H9 (cell line): ENCODE data around the gene PRKAR1A. TPM values are rescaled to one million over a fixed set of nuclear protein-coding genes. Genes with fewer than 3 reads are reported as not detected.
A peak's percentile ranks its signal among the peaks of the same experiment; 100 is the strongest.
"Not testable (repeated sequence)": the region's sequence is repeated elsewhere in the genome, so short reads cannot be mapped to it uniquely, and the experiment has no call there.

Source experiments
- DNase-seq: peaks from one replicate; pipeline ENCODE4 v3.0.0-alpha.2; 2017
- H2AFZ ChIP-seq: one replicate; pipeline ENCODE4 v1.6.1; 2013; ENCODE audit warnings: mild to moderate bottlenecking, low read length, control low read depth, moderate library complexity
- H2AK5ac ChIP-seq: 2 replicates; pipeline ENCODE4 v1.6.1; 2013; ENCODE audit warnings: low read length, control low read depth, mixed read lengths; ENCODE audit not compliant: insufficient read length
- H2BK120ac ChIP-seq: one replicate; pipeline ENCODE4 v1.6.1; 2013; ENCODE audit warnings: low read depth, mild to moderate bottlenecking, low read length, control low read depth, inconsistent platforms; ENCODE audit not compliant: poor library complexity, severe bottlenecking
- H2BK12ac ChIP-seq: 2 replicates; pipeline ENCODE4 v1.6.1; 2013; ENCODE audit warnings: low read length, control low read depth, mixed read lengths, low read depth; ENCODE audit not compliant: insufficient read length
- H2BK15ac ChIP-seq: 2 replicates; pipeline ENCODE4 v1.6.1; 2013; ENCODE audit warnings: low read depth, low read length, control low read depth
- H2BK20ac ChIP-seq: one replicate; pipeline ENCODE4 v1.6.1; 2013; ENCODE audit warnings: low read depth, mild to moderate bottlenecking, low read length, control low read depth, inconsistent platforms; ENCODE audit not compliant: poor library complexity, severe bottlenecking
- H2BK5ac ChIP-seq: 2 replicates; pipeline ENCODE4 v1.6.1; 2013; ENCODE audit warnings: low read length, control low read depth, mixed read lengths; ENCODE audit not compliant: insufficient read length
- H3K14ac ChIP-seq: 2 replicates; pipeline ENCODE4 v1.6.1; 2013; ENCODE audit warnings: low read length, control low read depth; ENCODE audit not compliant: insufficient read depth
- H3K18ac ChIP-seq: 2 replicates; pipeline ENCODE4 v1.6.1; 2013; ENCODE audit warnings: low read depth, mild to moderate bottlenecking, mixed read lengths, low read length, control low read depth; ENCODE audit not compliant: insufficient read length
- H3K23ac ChIP-seq: 2 replicates; pipeline ENCODE4 v1.6.1; 2013; ENCODE audit warnings: low read length, control low read depth, mixed read lengths, low read depth; ENCODE audit not compliant: insufficient read length
- H3K23me2 ChIP-seq: 2 replicates; pipeline ENCODE4 v1.6.1; 2013; ENCODE audit warnings: low read depth, mild to moderate bottlenecking, mixed read lengths, low read length, control low read depth; ENCODE audit not compliant: insufficient read length, poor library complexity, severe bottlenecking
- H3K27ac ChIP-seq: 2 replicates; pipeline ENCODE4 v1.5.1; 2013; ENCODE audit warnings: low read length, control low read depth, mixed read lengths, low read depth; ENCODE audit not compliant: insufficient read length
- H3K27me3 ChIP-seq: 2 replicates; pipeline ENCODE4 v1.6.1; 2013; ENCODE audit warnings: low read length, control low read depth, inconsistent platforms; ENCODE audit not compliant: insufficient read depth
- H3K4ac ChIP-seq: 2 replicates; pipeline ENCODE4 v1.6.1; 2013; ENCODE audit warnings: low read depth, mild to moderate bottlenecking, control low read depth, inconsistent platforms, low read length, moderate library complexity
- H3K4me1 ChIP-seq: 2 replicates; pipeline ENCODE4 v1.6.1; 2013; ENCODE audit warnings: low read length, control low read depth, inconsistent platforms; ENCODE audit not compliant: insufficient read depth
- H3K4me2 ChIP-seq: 2 replicates; pipeline ENCODE4 v1.6.1; 2013; ENCODE audit warnings: low read length, control low read depth, mixed read lengths; ENCODE audit not compliant: insufficient read length, insufficient read depth
- H3K56ac ChIP-seq: 2 replicates; pipeline ENCODE4 v1.6.1; 2013; ENCODE audit warnings: low read depth, mild to moderate bottlenecking, mixed read lengths, low read length, control low read depth; ENCODE audit not compliant: insufficient read length
- H3K79me1 ChIP-seq: 2 replicates; pipeline ENCODE4 v1.6.1; 2013; ENCODE audit warnings: low read depth, mild to moderate bottlenecking, moderate library complexity, low read length, control low read depth, inconsistent platforms; ENCODE audit not compliant: insufficient read depth, poor library complexity, severe bottlenecking
- H3K79me2 ChIP-seq: 2 replicates; pipeline ENCODE4 v1.6.1; 2013; ENCODE audit warnings: low read length, control low read depth, inconsistent platforms; ENCODE audit not compliant: insufficient read depth
- H3K9ac ChIP-seq: 2 replicates; pipeline ENCODE4 v1.6.1; 2013; ENCODE audit warnings: low read length, control low read depth, mixed read lengths; ENCODE audit not compliant: insufficient read length; ENCODE audit errors: extremely low read depth
- H3K9me3 ChIP-seq: one replicate; pipeline ENCODE4 v1.6.1; 2013; ENCODE audit warnings: low read depth, low read length, inconsistent platforms; ENCODE audit not compliant: control insufficient read depth
- H3T11ph ChIP-seq: one replicate; pipeline ENCODE4 v1.6.1; 2013; ENCODE audit warnings: mild to moderate bottlenecking, low read length, control low read depth, inconsistent platforms
- H4K20me1 ChIP-seq: one replicate; pipeline ENCODE4 v1.6.1; 2013; ENCODE audit not compliant: control insufficient read depth, insufficient read length, insufficient read depth
- H4K5ac ChIP-seq: 2 replicates; pipeline ENCODE4 v1.6.1; 2013; ENCODE audit warnings: low read depth, mild to moderate bottlenecking, mixed read lengths, low read length, control low read depth; ENCODE audit not compliant: insufficient read length
- H4K8ac ChIP-seq: replicated peaks from 2 replicates; pipeline ENCODE4 v1.6.1; 2013; ENCODE audit warnings: low read length, control low read depth, mixed read lengths, low read depth; ENCODE audit not compliant: insufficient read length
- H4K91ac ChIP-seq: 2 replicates; pipeline ENCODE4 v1.6.1; 2013; ENCODE audit warnings: low read depth, mild to moderate bottlenecking, moderate library complexity, mixed read lengths, low read length, control low read depth; ENCODE audit not compliant: insufficient read length
- H3K27ac Mint-ChIP-seq, 3 experiments: 2 replicates in 2 of 3; 3 replicates in 1 of 3; pipeline ENCODE4 v1.8.0; 2020 to 2021; ENCODE audit warnings: mixed read lengths in 3 of 3, mild to moderate bottlenecking in 1 of 3, moderate library complexity in 1 of 3
- H3K27me3 Mint-ChIP-seq: 2 replicates; pipeline ENCODE4 v1.8.0; 2021; ENCODE audit warnings: low read depth, mild to moderate bottlenecking, moderate library complexity, mixed read lengths
- H3K36me3 Mint-ChIP-seq, 3 experiments: 2 replicates in 2 of 3; 3 replicates in 1 of 3; pipeline ENCODE4 v1.8.0; 2020 to 2021; ENCODE audit warnings: low read depth in 3 of 3, mixed read lengths in 3 of 3; ENCODE audit not compliant: insufficient read depth in 1 of 3
- H3K4me1 Mint-ChIP-seq, 2 experiments: 2 replicates each; pipeline ENCODE4 v1.8.0; 2020; ENCODE audit warnings: mixed read lengths in 2 of 2
- H3K4me3 Mint-ChIP-seq, 2 experiments: 2 replicates in 1 of 2; 3 replicates in 1 of 2; pipeline ENCODE4 v1.8.0; 2020 to 2021; ENCODE audit warnings: mild to moderate bottlenecking in 2 of 2, mixed read lengths in 2 of 2, moderate library complexity in 1 of 2
- H3K9me3 Mint-ChIP-seq, 2 experiments: 2 replicates in 1 of 2; 3 replicates in 1 of 2; pipeline ENCODE4 v1.8.0; 2020; ENCODE audit warnings: mild to moderate bottlenecking in 2 of 2, mixed read lengths in 2 of 2, moderate library complexity in 1 of 2
- CTCF ChIP-seq: fragments of 200-600 bp; sonication (generic); conservative IDR thresholded peaks from 3 replicates; pipeline ENCODE4 v1.8.0; 2021; ENCODE audit warnings: antibody characterized with exemption, mild to moderate bottlenecking
- WGBS: extraction: QIAGEN DNeasy Blood & Tissue Kit; methylation state at CpG from one replicate; pipeline ENCODE4 v1.1.7; 2013; ENCODE audit warnings: missing lambda C conversion rate, low lambda C conversion rate, mixed read lengths; ENCODE audit not compliant: insufficient read length; ENCODE audit errors: extremely low coverage; 5-methylcytosine and 5-hydroxymethylcytosine counted together
- total RNA-seq: library from RNA; stranded (reverse); gene quantifications from 2 replicates; pipeline ENCODE4 v1.2.1, GENCODE V29; 2021

Gene PRKAR1A
- total RNA-seq, 1 experiment from 2014 or later: 171 TPM

GRCh38 chr17:68491381-68492231, 20.6 kb upstream of the PRKAR1A start:
- no peak overlapping the region for H3K23ac ChIP-seq
- H3K4me1 ChIP-seq: no peaks in the 10 kb centered on the region
- H4K8ac ChIP-seq: no peak overlapping the region
- H3K9ac ChIP-seq: no peak overlapping the region
- no peak overlapping the region for H3K18ac ChIP-seq
- no peak overlapping the region for H3K4me3 Mint-ChIP-seq
- no peak overlapping the region for H2BK20ac ChIP-seq
- no peak overlapping the region for H2AFZ ChIP-seq
- H3K4me2 ChIP-seq: no peak overlapping the region
- no peak overlapping the region for H3K14ac ChIP-seq
- H3K23me2 ChIP-seq: no peaks in the 10 kb centered on the region
- DNase-seq: no peak
- no CpG with 5 or more reads among the region's 12 CpGs for WGBS
- no peaks in the 10 kb centered on the region for H3K27me3 Mint-ChIP-seq
- no peak overlapping the region for H4K5ac ChIP-seq
- H3K4ac ChIP-seq: no peak overlapping the region
- H3K27ac Mint-ChIP-seq: no peak overlapping the region
- no peaks in the 10 kb centered on the region for H3K79me2 ChIP-seq
- no peak overlapping the region for H4K91ac ChIP-seq
- no peak overlapping the region for H2BK12ac ChIP-seq
- no peak for TF ChIP-seq CTCF
- no peaks in the 10 kb centered on the region for H3K79me1 ChIP-seq
- H2AK5ac ChIP-seq: no peak overlapping the region
- no peak overlapping the region for H2BK120ac ChIP-seq
- H2BK15ac ChIP-seq: no peak overlapping the region
- no peak overlapping the region for H2BK5ac ChIP-seq
- H3K27ac ChIP-seq: no peak overlapping the region
- peaks cover 0 to 3% of the 10 kb centered on the region in 2 experiments; a peak in 2 of 4 replicates for H3K4me1 Mint-ChIP-seq
- peaks cover 5 to 6% of the 10 kb centered on the region in 2 experiments for H3K9me3 Mint-ChIP-seq
- H3K27me3 ChIP-seq: no peaks in the 10 kb centered on the region
- H3T11ph ChIP-seq: no peak overlapping the region
- no peak overlapping the region for H3K56ac ChIP-seq
- H3K9me3 ChIP-seq: no peaks in the 10 kb centered on the region
- H3K36me3 Mint-ChIP-seq: peaks cover 2 to 6% (median 3%) of the 10 kb centered on the region in 3 experiments; a peak in 4 of 7 replicates
- H4K20me1 ChIP-seq: no peaks in the 10 kb centered on the region

GRCh38 chr17:68492394-68493054, 19.7 kb upstream of the PRKAR1A start:
- not testable (repeated sequence) for H4K5ac ChIP-seq, H2BK120ac ChIP-seq, H3K27ac Mint-ChIP-seq, H2BK5ac ChIP-seq, H4K8ac ChIP-seq, H3K4ac ChIP-seq, H3K56ac ChIP-seq, H2BK15ac ChIP-seq, H2AFZ ChIP-seq, H3K27me3 Mint-ChIP-seq, H3K23me2 ChIP-seq, H3K4me3 Mint-ChIP-seq, H2BK12ac ChIP-seq, H3K4me1 Mint-ChIP-seq, H3K9me3 ChIP-seq, H3K27me3 ChIP-seq, H3K4me1 ChIP-seq, H3K18ac ChIP-seq, H3K14ac ChIP-seq, H3K79me2 ChIP-seq, H4K20me1 ChIP-seq, H3K36me3 Mint-ChIP-seq, H3K27ac ChIP-seq, H2AK5ac ChIP-seq, H3K23ac ChIP-seq, H4K91ac ChIP-seq, DNase-seq, H3T11ph ChIP-seq, H3K9me3 Mint-ChIP-seq, H3K79me1 ChIP-seq, H3K9ac ChIP-seq, H3K4me2 ChIP-seq
- WGBS: no CpG with 5 or more reads among the region's 8 CpGs
- peak overlapping the region; percentile 49 for H2BK20ac ChIP-seq
